Activated T-helper 2 cell treated with anti-CD3 and anti-CD28 coated beads, Interferon-gamma antibody, Interleukin-2, Interleukin-4, amounts not matched to agents 10 μg/mL and 5 μg/mL and 100 μg/mL, durations not matched to agents 14 hours and 24 hours and 36 hours (primary cell): ENCODE data around the gene C17orf113. TPM values are rescaled to one million over a fixed set of nuclear protein-coding genes. Genes with fewer than 3 reads are reported as not detected.

Source experiments
- DNase-seq: peaks from one replicate; pipeline ENCODE4 v3.0.0; 2021; ENCODE audit warnings: low spot score
- H3K27ac Mint-ChIP-seq: one replicate; pipeline ENCODE4 v1.8.0; 2021; ENCODE audit warnings: mixed read lengths
- H3K27me3 Mint-ChIP-seq: one replicate; pipeline ENCODE4 v1.8.0; 2021; ENCODE audit warnings: low read depth, mixed read lengths
- H3K36me3 Mint-ChIP-seq: one replicate; pipeline ENCODE4 v1.8.0; 2021; ENCODE audit warnings: low read depth, mixed read lengths
- H3K4me1 Mint-ChIP-seq: one replicate; pipeline ENCODE4 v1.8.0; 2021; ENCODE audit warnings: low read depth, mixed read lengths
- H3K4me3 Mint-ChIP-seq: one replicate; pipeline ENCODE4 v1.8.0; 2021; ENCODE audit warnings: low read depth, mild to moderate bottlenecking, moderate library complexity, mixed read lengths
- H3K9me3 Mint-ChIP-seq: one replicate; pipeline ENCODE4 v1.8.0; 2021; ENCODE audit warnings: mixed read lengths
- intact Hi-C: fragments of 100-400 bp; cut with micrococcal nuclease; formaldehyde crosslinking; loops from one replicate; pipeline ENCODE4 v1.15.1; 2023
- total RNA-seq: library from RNA; stranded (reverse); gene quantifications from 2 replicates; pipeline ENCODE4 v1.2.3, GENCODE V29; 2022

Gene C17orf113
- total RNA-seq, 1 donor from 2014 or later, result 0.21 TPM

GRCh38 chr17:42081516-42082129 is 31.2 kb upstream of the C17orf113 start:
- Mint-ChIP-seq H3K9me3 (no peaks in the 10 kb centered on the region), H3K36me3 (no peaks in the 10 kb centered on the region), H3K27ac (no peak overlapping the region), H3K27me3 (peaks cover 2% of the 10 kb centered on the region), H3K4me3 (no peak overlapping the region), H3K4me1 (no peaks in the 10 kb centered on the region)
- DNase-seq, result no peak
- intact Hi-C loops, result no loop called here

GRCh38 chr17:42079541-42079940 is 29.1 kb upstream of the C17orf113 start:
- no peaks in the 10 kb centered on the region for H3K9me3 Mint-ChIP-seq
- peaks cover 10% of the 10 kb centered on the region for H3K27me3 Mint-ChIP-seq
- intact Hi-C loops, result no loop called here
- H3K27ac Mint-ChIP-seq, result no peak overlapping the region
- no peaks in the 10 kb centered on the region for H3K4me1 Mint-ChIP-seq
- no peaks in the 10 kb centered on the region for H3K36me3 Mint-ChIP-seq
- no peak overlapping the region for H3K4me3 Mint-ChIP-seq
- DNase-seq, result no peak

DNA sequence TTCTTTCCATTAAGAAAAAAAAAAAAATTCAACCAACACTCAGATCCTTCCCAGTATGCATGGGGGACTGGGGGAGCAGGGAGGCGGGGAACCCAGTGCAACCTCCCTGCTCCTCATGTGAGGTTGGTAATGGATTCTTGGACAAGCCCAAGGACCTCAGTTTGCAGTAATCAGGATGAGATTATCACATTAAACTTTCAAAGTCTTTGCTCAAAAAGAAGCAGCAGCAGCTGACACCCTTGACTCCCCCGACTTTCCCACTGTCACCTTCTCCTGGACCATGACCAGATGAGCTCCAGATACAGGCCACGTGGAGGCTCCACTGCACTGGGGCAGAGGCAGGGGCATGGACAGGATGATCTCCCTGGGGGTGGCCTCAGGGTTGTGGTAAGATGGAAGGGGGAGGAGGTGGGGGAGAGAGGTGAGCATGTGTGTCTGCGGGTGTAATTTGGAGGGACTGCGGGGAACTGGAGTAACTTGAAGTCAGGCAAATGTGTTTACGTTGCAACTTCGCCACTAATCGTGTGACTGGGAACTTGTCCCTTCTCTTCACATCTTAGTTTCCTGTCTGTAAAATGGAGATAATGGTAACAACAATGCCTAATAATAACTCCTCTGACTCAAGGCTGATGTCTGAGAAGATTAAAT is 28.1 kb upstream of the C17orf113 start:
- Mint-ChIP-seq H3K27me3 (peaks cover 15% of the 10 kb centered on the region), H3K4me3 (no peak overlapping the region), H3K9me3 (no peaks in the 10 kb centered on the region), H3K4me1 (no peaks in the 10 kb centered on the region), H3K27ac (no peak overlapping the region), H3K36me3 (no peaks in the 10 kb centered on the region)
- intact Hi-C loops, result no loop called here
- no peak for DNase-seq

- Mint-ChIP-seq H3K27ac (no peak overlapping the region), H3K9me3 (no peaks in the 10 kb centered on the region), H3K4me1 (no peaks in the 10 kb centered on the region), H3K27me3 (peaks cover 21% of the 10 kb centered on the region), H3K4me3 (no peak overlapping the region), H3K36me3 (no peaks in the 10 kb centered on the region)
- no peak for DNase-seq
- intact Hi-C loops, result no loop called here
Measured at GRCh38 chr17:42077755-42078154, 27.4 kb upstream of the C17orf113 start.

DNA sequence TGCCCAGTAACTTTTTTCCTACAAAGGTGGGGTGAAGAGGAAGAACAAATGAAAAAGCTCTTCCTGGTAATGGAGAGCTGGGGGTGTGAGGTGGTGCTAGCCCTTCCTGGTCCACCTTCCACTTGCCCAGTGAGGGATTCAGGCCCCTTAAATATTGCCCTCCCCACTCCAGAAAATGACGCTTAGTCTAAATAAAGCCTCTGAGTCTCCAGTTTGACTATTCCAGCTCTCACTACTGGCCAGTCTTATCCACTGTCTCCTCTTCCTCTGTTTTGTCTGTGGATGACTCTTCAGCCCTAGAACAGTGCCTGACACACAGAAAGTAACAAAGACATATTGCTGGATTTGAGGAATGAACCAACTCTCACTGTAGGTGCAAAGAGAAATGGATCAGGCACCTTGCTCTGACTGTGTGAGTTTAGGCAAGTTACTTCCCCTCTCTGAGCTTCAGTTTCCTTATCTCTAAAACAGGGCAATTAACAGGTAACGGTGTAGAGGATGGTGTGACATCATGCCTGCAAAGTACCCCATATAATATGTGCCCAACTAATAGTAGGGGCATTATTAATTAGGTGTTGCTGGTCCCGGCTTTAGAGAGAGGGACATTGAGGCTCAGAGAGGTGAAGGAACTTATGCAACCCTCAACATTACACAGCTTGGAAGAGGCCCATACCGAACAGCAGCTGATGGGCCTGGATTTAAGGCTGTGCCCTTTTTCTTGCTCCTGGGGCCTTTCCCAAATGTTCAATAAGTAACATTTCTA is 26.6 kb upstream of the C17orf113 start:
- Mint-ChIP-seq H3K27me3 (peaks cover 24% of the 10 kb centered on the region), H3K36me3 (no peaks in the 10 kb centered on the region), H3K9me3 (no peaks in the 10 kb centered on the region), H3K4me3 (no peak overlapping the region), H3K4me1 (peaks cover under 1% of the 10 kb centered on the region), H3K27ac (no peak overlapping the region)
- intact Hi-C loops, result no loop called here
- no peak for DNase-seq

DNA sequence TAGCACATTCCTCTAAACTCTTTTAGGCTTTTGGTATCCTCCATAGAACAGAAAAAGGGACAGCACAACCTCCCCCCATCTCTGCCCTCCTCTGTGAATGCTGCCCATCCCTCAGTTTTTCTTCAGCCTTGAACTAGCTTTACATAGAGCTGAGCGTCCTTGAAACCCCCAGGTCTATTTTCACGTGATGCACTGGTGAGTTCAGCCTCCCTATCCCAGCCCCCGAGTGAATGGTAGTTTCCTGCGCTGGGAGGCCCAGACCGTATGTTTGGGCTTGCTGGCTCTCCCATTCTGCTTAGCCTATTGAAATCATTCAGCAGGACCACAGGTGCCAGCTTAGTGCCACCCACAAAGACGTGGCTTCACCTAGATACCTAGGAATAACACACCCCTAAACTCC is 25.4 kb upstream of the C17orf113 start:
- intact Hi-C loops, result no loop called here
- DNase-seq, result no peak
- H3K9me3 Mint-ChIP-seq, result no peaks in the 10 kb centered on the region
- H3K27ac Mint-ChIP-seq, result no peak overlapping the region
- peaks cover 30% of the 10 kb centered on the region for H3K27me3 Mint-ChIP-seq
- peaks cover 2% of the 10 kb centered on the region for H3K4me1 Mint-ChIP-seq
- no peak overlapping the region for H3K4me3 Mint-ChIP-seq
- H3K36me3 Mint-ChIP-seq, result no peaks in the 10 kb centered on the region

- Mint-ChIP-seq H3K4me3 (peak overlapping the region; percentile 54), H3K36me3 (no peaks in the 10 kb centered on the region), H3K9me3 (no peaks in the 10 kb centered on the region), H3K27ac (no peak overlapping the region), H3K4me1 (peaks cover 2% of the 10 kb centered on the region), H3K27me3 (peaks cover 30% of the 10 kb centered on the region)
- intact Hi-C loops, result no loop called here
- DNase-seq, result no peak
Measured at GRCh38 chr17:42072323-42073187, 22.2 kb upstream of the C17orf113 start.

DNA sequence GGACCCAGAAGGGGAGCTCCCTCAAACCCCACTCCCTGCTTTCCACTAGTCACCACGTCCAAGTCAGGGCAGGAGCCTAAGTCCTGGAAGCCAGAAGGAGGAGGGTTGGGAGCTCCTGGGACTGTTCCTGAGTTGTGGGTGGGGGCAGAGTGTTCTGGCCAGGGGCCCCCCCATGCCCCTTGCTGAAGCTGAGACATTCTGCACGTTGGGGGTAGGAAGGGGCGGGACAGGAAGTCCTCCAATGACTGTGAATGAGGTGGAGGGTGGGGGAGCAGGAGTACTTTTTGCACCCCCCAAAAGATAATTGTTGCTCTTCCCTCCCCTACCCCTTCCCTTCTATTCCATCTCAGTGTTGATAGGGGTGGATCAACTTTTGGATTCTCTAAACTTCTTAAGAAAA is 21.4 kb upstream of the C17orf113 start:
- intact Hi-C loops, result no loop called here
- Mint-ChIP-seq H3K9me3 (no peaks in the 10 kb centered on the region), H3K4me3 (peak overlapping the region; percentile 54), H3K27ac (peak overlapping the region; percentile 12), H3K27me3 (peaks cover 30% of the 10 kb centered on the region), H3K36me3 (no peaks in the 10 kb centered on the region), H3K4me1 (peaks cover 2% of the 10 kb centered on the region)
- DNase-seq, result no peak

GRCh38 chr17:42068979-42069378 is 18.6 kb upstream of the C17orf113 start:
- intact Hi-C loops, result no loop called here
- Mint-ChIP-seq H3K27ac (no peak overlapping the region), H3K27me3 (peaks cover 20% of the 10 kb centered on the region), H3K9me3 (no peaks in the 10 kb centered on the region), H3K4me3 (no peak overlapping the region), H3K36me3 (no peaks in the 10 kb centered on the region), H3K4me1 (peaks cover 10% of the 10 kb centered on the region)
- no peak for DNase-seq

DNA sequence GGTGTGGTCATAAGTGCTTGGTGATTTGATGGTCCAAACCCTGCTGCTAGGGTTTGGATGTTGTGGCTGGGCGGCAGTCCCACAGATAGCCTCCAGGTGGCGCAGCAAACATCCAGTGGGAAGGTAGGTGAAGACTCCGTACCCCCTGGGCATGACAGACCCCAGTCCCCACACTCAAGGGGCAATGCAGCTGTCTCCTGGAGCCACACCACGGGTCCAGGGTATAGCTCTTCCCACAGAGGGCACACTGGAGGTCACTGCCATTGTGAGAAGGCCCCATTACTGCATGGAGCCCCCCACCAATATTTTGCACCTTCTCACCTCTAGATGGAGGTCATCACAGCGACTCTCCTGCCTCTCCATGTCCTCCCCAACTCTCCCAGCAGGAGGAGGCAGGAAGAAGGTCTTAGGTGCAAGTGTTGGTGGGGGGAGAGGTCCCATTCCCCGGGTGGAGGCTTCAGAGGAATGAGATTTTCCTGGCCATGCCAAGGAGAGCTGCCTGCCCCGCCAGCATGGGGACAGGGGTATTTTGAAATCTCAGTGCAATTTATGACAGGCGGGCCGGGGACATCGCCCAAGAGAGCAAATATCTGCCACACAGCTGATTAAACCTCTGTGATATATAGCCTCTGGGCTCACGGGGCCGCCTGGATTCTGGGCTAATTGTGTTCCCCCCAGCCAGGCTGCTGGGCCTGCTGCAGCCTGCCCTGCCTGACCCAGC is 17.1 kb upstream of the C17orf113 start:
- H3K4me1 Mint-ChIP-seq, result peaks cover 12% of the 10 kb centered on the region
- H3K27me3 Mint-ChIP-seq, result peaks cover 11% of the 10 kb centered on the region
- no peak overlapping the region for H3K27ac Mint-ChIP-seq
- DNase-seq, result peak; percentile 58
- intact Hi-C loops, result loop anchor here (1.0 to 2.0 kb wide), 3 partner anchors 34 to 49 kb away; no protein-coding TSS in a partner anchor
- H3K9me3 Mint-ChIP-seq, result no peaks in the 10 kb centered on the region
- H3K36me3 Mint-ChIP-seq, result no peaks in the 10 kb centered on the region
- no peak overlapping the region for H3K4me3 Mint-ChIP-seq

GRCh38 chr17:42065201-42065600 is 14.8 kb upstream of the C17orf113 start:
- intact Hi-C loops, result no loop called here
- no peak for DNase-seq
- no peak overlapping the region for H3K27ac Mint-ChIP-seq
- H3K4me3 Mint-ChIP-seq, result no peak overlapping the region
- no peaks in the 10 kb centered on the region for H3K36me3 Mint-ChIP-seq
- peaks cover 10% of the 10 kb centered on the region for H3K4me1 Mint-ChIP-seq
- H3K9me3 Mint-ChIP-seq, result no peaks in the 10 kb centered on the region
- no peaks in the 10 kb centered on the region for H3K27me3 Mint-ChIP-seq

GRCh38 chr17:42062681-42063080 is 12.3 kb upstream of the C17orf113 start:
- intact Hi-C loops, result no loop called here
- H3K4me3 Mint-ChIP-seq, result no peak overlapping the region
- H3K4me1 Mint-ChIP-seq, result peaks cover 10% of the 10 kb centered on the region
- no peaks in the 10 kb centered on the region for H3K27me3 Mint-ChIP-seq
- DNase-seq, result no peak
- H3K36me3 Mint-ChIP-seq, result no peaks in the 10 kb centered on the region
- H3K9me3 Mint-ChIP-seq, result no peaks in the 10 kb centered on the region
- H3K27ac Mint-ChIP-seq, result no peak overlapping the region
